COR-L47 (cell line): ENCODE results near the gene SRPK3.

Source experiments
- DNase-seq: peaks from one replicate; lab custom pipeline; 2025; lab: John Stamatoyannopoulos, UW

The SRPK3 gene

GRCh38 chrX:153831429-153832150 lies 50.7 kb downstream of the SRPK3 start:
- DNase-seq, result no peak

DNA sequence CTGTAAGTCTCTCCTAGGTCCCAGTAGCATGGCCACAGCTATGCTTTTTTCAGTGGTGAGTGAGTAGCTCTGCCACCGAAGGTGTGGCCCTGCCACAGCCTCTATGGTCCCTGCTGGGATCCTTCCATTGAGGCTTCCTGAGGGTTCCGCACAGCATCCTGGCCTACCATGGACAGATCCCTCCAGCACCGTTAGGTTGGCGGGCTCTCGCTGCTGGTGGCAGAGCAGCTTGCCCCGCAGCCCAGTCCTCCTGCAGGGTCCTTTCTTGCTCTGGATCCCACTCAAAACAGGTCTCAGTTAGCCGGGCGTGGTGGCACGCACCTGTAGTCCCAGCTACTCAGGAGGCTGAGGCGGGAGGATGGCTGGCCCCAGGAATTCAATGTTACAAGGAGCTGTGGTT lies 51.9 kb downstream of the SRPK3 start:
- DNase-seq, result no peak
